Measurements from ENCODE around the gene DDX27. TPM values are rescaled to one million over a fixed set of nuclear protein-coding genes. Genes with fewer than 3 reads are reported as not detected.
"Not testable (repeated sequence)": the region's sequence is repeated elsewhere in the genome, so short reads cannot be mapped to it uniquely, and the experiment has no call there.

The DDX27 gene, protein sequence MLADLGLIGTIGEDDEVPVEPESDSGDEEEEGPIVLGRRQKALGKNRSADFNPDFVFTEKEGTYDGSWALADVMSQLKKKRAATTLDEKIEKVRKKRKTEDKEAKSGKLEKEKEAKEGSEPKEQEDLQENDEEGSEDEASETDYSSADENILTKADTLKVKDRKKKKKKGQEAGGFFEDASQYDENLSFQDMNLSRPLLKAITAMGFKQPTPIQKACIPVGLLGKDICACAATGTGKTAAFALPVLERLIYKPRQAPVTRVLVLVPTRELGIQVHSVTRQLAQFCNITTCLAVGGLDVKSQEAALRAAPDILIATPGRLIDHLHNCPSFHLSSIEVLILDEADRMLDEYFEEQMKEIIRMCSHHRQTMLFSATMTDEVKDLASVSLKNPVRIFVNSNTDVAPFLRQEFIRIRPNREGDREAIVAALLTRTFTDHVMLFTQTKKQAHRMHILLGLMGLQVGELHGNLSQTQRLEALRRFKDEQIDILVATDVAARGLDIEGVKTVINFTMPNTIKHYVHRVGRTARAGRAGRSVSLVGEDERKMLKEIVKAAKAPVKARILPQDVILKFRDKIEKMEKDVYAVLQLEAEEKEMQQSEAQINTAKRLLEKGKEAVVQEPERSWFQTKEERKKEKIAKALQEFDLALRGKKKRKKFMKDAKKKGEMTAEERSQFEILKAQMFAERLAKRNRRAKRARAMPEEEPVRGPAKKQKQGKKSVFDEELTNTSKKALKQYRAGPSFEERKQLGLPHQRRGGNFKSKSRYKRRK
- 59.1 and 63.6 TPM in 2 replicates for total RNA-seq (2014; rRNA removed; shearing (Covaris generic))
- polyA plus RNA-seq (2014; cell fraction: nucleus; rRNA removed): 53.9 and 66.5 TPM in 2 replicates

DNA sequence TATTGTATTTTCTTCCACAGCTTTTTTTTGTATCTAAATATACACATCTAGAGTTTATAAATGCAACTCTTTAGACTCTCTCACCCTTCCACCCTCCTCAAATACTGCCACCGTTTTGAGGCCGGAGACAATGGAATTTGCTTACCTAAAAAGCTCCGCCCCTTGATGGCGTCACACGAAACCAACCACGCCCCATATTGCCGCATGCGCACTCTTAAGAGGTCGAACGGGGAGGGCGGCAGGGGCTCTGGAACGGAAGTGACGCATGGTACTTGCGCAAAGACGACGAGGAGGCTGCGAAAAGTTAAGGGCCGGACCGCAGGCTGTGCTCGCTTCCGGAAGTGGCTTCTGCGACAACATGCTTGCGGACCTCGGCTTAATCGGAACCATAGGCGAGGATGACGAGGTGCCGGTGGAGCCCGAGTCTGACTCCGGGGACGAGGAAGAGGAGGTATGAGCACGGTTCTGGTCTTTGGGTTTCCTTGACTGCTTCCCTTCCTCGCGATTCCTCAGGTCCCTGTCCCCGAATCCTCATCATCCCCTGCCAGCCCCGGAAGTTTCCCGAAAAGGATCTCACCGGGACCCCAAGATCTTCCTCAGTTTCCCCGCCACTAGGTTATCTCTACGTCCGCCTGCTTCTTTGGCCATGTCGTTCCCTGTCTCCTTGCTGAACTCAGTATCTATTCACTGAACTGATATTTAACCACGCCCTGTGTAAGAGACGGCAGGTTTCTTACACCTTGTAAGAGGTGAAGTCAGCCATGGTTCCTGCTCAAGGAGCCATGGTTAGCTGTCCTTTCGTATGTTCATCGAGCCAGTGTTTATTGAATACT is at the start of gene DDX27:
TSS of gene DDX27 (plus strand) at position 326 of the 833 bp plus-strand sequence. CDS start at position 359, 33 bp downstream.
- peak; percentile 99 for DNase-seq (ENCODE audit: extremely low read depth, low read depth)

DNA sequence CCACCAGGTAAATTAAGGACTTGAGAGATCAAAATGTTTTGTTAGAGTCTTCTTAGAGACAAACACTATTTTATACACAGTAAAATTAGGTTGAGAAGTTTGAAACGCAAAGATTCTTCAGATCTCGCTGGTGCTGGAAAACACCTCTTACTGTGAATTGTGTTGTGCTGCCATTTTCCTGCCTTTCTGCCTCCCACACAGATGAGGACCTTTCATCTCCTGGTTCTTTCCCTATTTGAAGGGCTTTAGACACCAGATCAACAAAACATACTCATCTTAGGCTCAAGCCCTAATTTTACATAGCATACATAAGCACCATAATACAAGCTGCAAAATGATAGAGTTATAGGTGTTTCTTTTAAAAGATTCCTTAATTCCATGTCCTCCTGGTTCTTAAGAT is 49.7 kb upstream of the DDX27 start:
- no peak for DNase-seq (ENCODE audit: extremely low read depth, low read depth)

DNA sequence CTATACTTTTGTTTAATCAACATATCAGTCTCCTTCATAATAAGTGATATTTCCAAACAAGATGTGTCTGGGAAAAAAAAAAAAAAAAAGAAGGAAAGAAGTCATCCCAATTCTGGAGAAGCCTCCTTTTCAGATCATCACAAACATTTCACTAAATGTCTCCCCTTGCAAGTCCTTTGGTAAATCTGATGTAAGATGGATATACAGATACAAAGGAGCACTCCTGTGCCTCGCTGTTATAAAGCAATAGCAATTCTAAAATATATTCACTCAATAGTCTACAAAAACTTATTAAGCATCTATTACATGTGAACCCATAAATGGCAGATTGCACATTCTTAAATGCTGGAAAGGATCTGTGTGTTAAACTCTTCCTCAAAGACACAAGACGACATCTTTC is 48.5 kb upstream of the DDX27 start:
- DNase-seq (ENCODE audit: extremely low read depth, low read depth): no peak

DNA sequence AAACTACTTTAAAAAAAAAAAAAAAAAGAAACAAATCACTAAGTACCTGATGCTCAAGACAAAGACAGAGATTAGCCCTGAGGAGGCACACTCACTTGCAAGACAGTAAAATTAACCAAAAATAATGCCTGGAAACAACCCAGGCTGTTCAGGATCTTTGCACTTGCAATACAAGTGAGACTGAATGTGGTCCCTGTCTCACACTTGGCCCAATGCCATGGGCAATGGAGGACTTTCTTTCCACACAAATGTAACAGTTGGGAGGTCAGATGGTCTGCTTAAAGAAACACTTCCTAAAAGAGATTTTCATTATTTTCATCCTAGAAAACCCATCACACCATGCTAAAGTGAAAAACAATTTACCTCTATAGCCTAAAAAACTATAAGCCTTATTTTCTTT is 47.3 kb upstream of the DDX27 start:
- DNase-seq (ENCODE audit: extremely low read depth, low read depth): no peak

DNA sequence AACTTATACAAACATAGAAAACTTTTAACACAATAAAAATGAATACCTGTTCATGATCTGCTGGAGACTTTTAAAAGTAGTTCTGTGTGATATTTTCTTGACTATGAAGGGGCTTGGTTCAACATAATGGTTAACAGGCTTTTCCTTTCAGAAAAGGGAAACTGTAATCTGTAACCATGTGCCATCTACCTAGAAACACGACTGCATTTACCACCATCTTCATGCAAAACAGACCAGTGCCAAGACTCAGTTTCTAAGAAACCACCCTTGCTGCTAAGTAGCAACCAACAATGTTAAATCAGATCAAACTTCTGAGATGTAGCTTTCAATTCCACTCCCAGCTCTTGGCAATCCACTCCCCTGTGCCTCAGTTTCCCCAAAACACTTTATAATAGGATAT is 46.8 kb upstream of the DDX27 start:
- DNase-seq (ENCODE audit: extremely low read depth, low read depth): no peak

DNA sequence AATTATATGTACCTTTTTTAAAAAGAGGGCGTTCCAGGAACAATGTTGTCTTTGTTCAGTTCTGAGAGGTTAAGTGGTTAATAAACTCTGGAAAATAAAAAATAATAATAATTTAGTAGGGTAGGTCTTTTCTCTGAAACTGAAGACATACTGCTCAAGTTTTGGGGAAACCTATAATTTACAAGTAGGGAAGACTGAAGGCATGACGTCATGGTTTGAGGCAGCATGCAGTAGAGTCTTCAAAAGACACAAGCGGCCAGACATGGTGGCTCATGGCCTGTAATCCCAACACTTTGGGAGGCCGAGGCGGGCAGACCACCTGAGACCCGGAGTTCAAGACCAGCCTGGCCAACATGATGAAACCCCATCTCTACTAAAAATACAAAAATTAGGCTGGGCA is 45.0 kb upstream of the DDX27 start:
- DNase-seq (ENCODE audit: extremely low read depth, low read depth): no peak

DNA sequence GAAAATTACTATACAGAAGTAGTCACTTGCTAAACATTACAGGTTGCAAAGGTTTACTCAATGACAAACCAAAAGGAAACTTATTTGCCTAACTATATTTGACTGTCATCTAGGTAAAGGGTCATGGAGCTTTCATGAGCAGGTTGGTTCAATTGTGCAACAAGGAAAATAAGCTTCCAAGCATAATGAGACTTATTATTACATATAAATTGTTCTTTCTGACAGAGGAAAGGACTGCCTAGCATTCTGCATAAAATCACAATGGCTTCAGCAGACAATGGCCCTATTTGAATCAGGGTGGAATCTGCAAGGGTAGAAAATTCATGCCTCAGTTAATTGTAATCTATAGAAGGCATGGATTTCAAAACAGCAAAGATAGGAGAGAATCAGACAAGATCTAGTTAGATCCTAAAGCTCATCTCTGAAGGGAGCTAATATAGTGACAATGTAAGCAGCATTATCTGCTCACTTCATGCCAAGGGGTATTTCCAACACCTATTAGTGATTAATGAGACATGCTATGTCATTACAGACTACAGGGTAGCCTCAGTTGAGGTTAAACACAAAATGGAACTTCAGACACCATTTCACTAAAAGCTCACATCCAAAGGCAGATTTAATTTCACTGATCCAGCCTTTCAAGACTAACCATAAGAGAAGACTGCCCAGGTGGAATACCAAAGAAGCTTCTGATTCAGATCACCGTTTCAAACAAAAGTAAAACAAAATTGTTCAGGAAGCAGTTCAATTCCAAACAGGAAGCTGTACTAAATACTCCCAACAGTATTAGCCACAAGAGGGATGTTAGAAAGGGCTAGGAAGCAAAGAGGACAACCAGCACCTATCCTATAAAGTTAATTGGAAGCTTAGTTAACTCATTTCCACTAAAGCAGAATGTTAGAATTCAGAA is 39.6 kb upstream of the DDX27 start:
- DNase-seq (ENCODE audit: extremely low read depth, low read depth): no peak

DNA sequence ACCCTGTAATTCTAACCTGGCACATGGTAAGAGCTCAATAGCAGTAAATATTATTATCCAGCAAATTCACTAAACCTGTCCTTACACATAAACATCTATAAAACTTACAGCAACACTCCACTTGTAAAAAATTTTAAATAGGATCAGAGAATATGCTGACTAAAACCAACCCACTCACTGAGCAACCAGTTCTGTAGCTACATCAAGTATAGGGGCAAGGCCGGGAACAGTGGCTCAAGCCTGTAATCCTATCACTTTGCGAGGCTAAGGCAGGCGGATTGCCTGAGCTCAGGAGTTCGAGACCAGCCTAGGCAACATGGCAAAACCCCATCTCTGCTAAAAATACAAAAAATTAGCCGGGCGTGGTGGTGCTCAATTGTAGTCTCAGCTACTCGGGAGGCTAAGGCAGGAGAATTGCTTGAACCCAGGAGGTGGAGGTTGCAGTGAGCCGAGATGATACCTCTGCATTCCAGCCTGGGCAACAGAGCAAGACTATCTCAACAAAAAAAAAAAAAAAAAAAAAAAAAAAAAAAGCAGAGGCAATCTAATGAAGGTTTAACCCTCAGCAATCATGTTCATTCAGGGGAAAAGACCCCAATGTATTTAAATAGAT is 37.8 kb upstream of the DDX27 start:
- no peak for DNase-seq (ENCODE audit: extremely low read depth, low read depth)

DNA sequence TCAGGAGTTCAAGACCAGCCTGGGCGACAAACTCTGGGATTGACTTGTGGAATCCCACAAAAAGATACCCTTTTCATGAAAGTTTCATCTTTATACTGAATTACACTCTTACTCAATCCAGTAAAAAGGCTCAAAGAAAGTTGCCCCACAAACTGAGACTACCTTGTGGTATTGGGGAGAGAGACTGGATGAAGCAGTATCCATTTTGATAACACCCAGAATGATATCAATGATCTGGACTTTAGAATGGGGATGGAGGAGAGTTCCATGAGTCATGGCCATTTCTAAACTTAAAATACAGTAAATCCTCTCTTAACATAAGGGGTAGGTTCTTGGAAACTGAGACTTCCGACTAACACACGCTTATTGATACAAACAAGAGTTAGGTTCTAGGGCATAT is 35.8 kb upstream of the DDX27 start:
- DNase-seq (ENCODE audit: extremely low read depth, low read depth): no peak

DNA sequence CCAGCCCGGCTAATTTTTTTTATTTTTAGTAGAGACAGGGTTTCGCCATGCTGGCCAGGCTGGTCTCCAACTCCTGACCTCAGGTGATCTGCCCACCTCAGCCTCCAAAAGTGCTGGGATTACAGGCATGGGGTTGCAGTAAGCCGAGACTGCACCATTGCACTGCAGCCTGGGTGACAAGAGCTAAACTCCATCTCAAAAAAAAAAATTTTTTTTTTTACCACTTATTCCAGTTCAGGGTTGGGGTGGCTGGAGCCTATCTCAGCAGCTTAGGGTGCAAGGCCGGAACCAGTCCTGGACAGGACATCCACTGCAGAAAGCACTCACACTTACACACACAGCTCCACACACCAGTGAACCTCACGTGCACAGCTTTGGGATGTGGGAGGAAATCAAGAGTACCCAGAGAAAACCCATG is 35.1 kb upstream of the DDX27 start:
- not testable (repeated sequence) for DNase-seq (ENCODE audit: extremely low read depth, low read depth)

DNA sequence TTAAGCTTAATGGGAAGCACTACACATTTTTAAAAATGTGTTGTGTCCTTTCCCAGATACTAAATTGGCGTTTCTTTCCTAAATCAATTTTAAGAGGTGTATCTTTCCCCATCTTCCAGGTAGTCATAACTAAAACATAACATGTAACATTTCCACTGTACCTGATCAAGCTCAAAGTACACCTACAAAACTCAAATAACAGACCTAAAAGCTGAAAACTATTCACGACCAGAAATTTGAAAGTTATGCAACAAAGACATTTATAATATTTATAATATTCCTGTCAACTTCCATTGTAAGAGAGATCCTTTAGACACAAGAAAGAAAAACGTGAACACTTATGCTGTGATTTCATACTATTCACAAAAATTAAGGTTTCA is 34.5 kb upstream of the DDX27 start:
- no peak for DNase-seq (ENCODE audit: extremely low read depth, low read depth)

DNA sequence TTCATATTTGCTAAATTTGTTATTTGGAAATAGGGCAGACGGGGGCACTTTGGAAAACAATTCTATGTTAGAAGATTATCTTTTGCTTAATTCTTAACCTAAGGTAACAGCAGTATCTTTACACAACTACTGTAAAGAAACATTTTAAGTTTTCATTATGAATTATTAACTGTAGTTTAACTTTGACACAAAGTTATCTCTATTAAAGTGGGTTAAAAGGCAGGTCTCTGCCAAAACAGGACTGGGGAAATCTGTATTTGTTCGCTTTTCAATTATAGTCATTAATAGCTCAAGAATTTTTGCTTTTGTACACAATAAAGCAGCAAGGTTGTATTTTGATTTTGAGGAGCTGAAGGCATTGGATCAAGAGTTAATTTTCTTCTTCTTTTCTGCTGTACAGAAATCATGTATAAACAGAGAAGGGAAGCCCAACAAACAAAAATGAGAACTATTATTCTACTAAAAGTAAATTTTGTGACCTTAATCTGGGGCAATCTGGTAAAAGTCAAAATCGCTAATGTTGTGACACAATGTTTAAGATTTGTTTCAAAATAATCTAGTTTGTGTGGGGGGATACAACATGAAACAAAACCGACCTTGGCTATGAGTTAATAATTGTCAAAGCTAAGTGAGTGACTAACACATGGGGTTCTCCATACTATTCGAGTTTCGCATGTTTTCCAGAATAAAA is 34.0 kb upstream of the DDX27 start:
- DNase-seq (ENCODE audit: extremely low read depth, low read depth): no peak

DNA sequence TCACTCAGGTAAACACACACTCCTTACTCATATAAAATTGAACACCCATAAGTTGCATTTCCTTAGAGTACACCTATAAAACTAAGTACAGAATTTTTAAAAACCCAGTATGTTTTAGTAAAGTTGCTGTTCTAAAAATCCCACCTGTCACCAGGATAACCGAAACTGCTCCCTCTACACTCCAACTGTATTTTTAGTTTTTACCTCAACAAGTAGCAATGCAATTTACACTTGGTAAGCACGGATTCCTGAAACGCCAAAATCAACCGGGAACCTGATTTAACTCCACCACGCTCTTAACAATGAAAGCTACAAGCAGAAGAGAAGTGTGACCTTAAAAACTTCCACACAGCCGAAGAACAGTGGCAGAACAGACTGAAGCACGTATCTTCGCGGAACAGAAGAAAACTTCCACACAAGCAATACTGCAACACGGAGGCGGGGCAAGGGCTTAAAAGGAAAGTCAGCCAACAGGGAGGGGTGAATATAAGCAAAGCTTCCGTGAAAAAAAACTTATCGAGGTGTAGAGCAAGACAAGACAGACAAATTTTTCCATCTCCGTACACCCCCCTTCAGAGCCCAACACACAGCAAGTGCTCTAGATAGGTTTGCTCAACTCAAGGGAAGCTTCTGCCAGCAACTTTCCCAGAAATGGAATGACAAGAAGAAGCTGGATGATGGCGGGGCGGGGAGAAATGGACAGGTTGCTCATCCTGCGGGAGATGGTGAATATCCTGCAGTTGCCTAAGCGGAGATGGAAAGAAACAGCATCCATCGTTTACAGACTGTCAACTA is 32.5 kb upstream of the DDX27 start:
- no peak for DNase-seq (ENCODE audit: extremely low read depth, low read depth)

DNA sequence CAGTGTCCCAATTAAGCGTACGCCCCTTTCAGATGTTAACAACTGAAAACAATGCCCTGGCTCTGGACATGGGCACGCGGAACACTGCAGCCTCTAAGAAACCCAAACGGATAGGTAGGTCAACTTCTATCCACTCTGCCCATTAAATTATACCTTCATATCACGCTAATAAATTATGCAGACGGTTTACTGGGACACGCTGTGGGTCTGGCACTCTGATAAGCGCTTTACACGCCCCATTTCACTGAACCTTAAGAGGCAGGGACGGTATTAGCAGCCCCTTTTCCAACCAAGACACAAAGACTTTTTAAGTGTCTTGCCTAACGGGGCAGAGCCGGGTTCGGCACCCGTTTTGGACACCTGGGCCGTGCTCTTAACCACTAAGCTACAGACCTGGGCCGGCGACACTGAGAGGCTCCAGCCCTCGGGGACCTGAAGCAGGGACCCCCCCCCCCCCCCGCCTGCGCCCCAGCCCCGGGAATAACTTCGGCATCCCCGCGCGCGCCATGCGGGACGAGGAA is 31.8 kb upstream of the DDX27 start:
- no peak for DNase-seq (ENCODE audit: extremely low read depth, low read depth)

DNA sequence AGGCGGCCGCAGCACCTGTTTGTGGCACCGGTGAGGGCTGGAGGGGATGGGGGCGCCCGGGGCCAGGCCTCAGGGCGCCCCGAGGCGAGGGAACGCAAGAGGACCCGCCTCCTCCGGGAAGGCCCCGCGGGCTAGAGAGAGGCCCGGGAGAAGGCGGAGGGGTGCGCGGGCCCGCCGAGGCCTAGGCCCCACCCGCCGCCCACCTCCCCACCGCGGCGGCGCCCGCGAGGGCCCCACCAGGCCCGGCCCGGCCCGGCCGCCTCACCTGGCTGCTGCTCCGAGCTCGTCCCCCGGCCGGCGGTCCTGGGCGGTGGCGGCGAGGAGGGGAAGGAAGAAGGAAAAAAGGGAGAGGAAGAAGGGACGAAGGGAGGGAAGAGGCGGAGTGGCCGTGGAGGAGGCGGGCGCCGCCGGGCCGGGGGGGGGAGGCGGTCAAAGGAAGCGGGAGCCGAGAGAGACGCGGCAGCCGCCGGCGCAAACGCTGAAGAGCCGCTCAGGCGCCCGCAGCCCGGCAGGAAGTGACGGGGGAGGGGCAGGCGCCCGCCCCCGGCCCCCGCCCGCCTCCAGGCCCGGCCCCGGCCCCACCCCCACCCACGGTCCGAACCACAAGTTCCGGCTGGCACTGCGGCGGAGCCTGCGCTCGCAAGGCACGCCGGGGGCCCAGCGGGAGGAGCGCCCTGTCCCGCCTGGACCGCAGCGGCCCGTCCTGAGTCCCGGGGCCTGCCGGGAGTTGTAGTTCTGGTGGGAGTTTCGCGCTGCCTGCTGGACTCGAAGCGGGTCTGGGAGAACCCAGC is 31.2 kb upstream of the DDX27 start, which contains the start of gene STAU1:
TSS of gene STAU1 (minus strand) at position 484 of the 791 bp plus-strand sequence. CDS start 22,133 bp downstream, outside the sequence.
- peak; percentile 94 for DNase-seq (ENCODE audit: extremely low read depth, low read depth)

DNA sequence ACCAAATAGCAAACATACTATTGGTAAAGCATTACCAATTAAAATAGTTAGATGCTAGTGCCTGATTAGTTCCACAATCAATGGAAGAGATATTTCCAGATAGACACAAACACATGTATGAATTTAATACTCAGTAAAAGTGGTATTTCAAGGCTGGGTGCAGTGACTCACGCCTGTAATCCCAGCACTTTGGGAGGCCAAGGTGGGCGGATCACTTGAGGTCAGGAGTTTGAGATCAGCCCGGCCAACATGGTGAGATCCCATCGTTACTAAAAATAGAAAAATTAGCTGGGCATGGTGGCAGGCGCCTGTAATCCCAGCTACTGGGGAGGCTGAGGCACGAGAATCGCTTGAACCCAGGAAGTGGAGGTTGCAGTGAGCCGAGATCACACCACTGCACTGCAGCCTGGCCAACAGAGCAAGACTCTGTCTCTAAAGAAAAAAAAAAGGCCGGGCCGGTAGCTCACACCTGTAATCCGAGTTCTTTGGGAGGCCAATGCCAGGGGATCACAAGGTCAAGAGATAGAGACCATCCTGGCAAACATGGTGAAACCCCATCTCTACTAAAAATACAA is 26.2 kb upstream of the DDX27 start:
- not testable (repeated sequence) for DNase-seq (ENCODE audit: extremely low read depth, low read depth)

Measured in NCI-H460 (cell line).